HG02642 (cell line): Measurements from ENCODE around the gene PDZD4.
"Not testable (repeated sequence)": the region's sequence is repeated elsewhere in the genome, so short reads cannot be mapped to it uniquely, and the experiment has no call there.

ENCODE experiments used
- ATAC-seq: cut with Tn5 transposase; IDR thresholded peaks from one replicate; pipeline ENCODE4 v1.9.1; 2021; ENCODE audit warnings: mild to moderate bottlenecking; ENCODE audit not compliant: unreplicated experiment, poor library complexity

PDZD4 gene

DNA sequence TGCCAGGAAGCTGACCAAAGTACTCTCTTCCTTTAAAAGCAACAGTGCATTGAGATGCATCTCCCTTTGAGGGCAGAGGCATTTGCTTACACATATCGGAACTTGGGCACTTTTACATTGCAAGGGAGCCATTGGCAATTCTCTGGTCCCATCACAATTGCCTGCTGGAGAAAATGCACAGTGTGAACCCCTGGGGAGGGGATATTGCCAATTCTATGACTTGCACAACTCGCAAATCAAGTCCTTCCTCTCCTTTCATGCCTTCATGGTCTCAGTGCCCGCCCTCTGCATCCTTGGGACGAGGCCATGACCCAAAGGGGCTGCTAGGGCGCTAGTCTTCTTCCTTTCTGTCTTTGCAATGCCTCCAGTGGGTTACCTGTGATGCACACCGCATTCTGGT, 14.9 kb upstream of the PDZD4 start:
- no peak for ATAC-seq

DNA sequence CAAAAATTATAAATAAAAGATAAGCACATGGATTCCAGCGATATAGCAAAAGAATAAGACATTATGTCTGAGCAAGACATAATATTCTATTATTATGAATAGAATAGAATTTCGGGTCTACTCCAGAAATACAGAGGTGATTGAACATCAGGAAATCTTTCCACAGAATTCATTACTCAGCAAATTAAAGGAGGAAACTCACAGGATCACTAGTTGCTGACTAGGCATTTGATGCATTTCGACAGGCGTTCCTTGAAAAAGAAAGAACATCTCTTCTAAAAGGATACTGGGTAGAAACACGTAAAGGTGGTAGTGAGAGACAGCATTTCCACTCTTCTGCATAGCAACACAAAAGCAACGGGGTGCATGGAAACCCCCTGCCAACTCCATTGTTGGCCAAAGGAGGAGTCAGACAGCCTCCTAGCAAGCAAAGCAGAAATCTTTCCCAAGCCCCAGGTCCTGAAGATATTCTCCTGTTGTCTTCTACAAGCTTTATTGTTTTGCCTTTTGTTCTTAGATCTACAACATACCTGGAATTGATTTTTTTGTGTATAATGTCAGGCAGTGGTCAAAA, 14.3 kb upstream of the PDZD4 start:
- no peak for ATAC-seq

DNA sequence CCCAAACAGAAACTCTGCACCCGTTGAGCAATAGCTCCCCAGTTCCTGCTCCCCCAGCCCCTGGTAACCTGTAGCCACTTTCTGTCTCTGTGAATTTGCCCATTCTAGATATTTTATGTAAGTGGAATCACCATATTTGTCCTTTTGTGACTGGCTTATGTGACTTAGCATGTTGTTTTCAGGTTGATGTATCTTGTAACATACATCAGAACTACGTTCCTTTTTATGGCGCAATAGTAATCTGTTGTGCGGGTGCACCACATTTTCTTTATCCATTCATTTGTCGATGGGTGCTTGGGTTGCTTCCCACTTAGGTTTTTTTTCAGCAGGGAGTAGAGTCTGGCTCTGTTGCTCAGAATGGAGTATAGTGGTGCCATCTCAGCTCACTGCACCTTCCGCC, 6.6 kb upstream of the PDZD4 start:
- ATAC-seq = no peak

DNA sequence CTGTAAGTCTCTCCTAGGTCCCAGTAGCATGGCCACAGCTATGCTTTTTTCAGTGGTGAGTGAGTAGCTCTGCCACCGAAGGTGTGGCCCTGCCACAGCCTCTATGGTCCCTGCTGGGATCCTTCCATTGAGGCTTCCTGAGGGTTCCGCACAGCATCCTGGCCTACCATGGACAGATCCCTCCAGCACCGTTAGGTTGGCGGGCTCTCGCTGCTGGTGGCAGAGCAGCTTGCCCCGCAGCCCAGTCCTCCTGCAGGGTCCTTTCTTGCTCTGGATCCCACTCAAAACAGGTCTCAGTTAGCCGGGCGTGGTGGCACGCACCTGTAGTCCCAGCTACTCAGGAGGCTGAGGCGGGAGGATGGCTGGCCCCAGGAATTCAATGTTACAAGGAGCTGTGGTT, 2.4 kb upstream of the PDZD4 start:
- ATAC-seq = no peak

DNA sequence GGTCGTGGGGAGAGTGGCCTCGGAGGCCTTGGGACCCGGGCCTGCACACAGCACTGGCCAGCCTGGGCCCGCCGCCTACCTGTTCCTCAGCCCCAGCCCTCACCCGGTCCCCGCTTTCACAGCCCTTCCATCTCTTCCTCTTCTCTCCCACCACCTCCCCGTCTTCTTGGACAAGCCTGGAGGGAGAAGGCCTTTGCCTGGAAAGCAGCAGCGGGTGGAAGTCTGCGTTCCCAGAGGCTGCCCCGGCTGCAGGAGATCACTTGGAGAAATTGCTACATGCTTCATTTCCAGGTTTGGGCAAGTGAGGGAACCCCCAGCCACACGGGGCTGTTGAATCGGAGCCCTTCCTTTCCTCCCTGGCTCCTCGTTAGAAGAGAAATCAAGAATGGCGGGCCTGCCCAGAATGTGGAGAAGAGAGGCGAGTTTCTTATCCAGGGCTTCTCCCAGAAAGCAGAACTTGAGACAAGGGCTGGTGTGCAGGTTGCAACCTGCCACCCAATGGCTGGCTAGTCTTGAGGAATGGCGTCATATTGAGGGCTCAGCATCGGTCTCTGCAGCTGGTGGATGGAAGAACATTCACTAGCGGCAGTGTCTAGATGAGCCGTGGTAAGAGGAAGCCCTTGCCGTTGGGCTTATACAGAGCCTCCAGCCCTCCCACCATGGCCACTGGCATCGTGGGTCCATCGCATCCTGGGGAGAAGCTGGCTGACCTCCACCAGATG, 1.2 kb upstream of the PDZD4 start:
- ATAC-seq = no peak

DNA sequence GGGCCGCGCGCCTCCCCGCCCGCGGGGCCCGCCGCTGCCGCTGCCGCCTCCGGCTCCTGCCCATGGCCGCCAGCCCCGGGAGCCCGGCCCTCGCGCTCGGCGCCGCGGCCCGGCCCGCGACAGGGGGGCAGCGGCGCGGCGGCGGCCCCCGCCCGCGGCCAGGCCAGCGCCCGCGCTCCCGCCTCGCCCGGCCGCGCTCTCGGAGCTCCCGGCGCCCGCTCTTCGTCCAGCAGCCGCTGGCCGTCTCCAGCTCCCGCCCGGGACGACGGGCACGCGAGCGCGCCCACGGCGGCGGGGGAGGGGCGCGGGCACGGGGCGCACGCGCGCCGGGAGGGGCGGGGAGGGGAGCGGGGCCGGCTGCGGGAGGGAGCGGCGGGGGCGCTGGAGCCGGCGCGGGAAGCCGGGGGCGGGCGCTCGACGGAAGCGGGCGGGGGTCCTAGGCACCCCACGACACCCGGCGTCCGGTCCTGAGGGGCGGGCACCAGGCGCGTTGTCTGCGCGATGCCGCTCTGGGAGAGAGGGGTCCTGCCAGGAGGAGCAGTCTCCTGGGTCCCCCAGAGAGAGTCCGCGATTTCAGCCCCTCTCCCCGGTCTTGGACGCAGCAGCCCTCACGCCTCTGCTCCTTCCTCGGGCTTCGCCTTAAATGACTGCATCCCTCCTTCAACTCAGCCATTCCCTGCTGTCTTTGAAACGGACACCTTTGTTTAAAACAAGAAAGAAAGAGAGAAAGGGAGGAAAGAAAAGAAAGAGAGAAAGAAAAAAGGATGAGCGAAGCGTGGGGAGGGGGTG, 490 bp upstream of the PDZD4 start:
- no peak for ATAC-seq

DNA sequence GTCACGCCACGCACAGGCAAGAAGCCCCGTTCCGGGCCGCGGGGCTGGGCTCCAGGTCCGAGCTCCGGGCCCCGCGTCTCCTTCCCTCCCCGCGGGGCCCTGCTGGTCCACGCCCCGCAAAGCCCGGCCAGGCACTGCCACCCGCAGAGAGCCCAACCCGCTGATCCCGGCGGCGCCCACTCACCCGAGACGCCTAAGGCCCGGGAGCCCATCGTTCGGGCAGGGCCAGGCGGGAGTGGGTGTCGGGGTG, 870 bp downstream of the PDZD4 start:
- ATAC-seq = no peak

DNA sequence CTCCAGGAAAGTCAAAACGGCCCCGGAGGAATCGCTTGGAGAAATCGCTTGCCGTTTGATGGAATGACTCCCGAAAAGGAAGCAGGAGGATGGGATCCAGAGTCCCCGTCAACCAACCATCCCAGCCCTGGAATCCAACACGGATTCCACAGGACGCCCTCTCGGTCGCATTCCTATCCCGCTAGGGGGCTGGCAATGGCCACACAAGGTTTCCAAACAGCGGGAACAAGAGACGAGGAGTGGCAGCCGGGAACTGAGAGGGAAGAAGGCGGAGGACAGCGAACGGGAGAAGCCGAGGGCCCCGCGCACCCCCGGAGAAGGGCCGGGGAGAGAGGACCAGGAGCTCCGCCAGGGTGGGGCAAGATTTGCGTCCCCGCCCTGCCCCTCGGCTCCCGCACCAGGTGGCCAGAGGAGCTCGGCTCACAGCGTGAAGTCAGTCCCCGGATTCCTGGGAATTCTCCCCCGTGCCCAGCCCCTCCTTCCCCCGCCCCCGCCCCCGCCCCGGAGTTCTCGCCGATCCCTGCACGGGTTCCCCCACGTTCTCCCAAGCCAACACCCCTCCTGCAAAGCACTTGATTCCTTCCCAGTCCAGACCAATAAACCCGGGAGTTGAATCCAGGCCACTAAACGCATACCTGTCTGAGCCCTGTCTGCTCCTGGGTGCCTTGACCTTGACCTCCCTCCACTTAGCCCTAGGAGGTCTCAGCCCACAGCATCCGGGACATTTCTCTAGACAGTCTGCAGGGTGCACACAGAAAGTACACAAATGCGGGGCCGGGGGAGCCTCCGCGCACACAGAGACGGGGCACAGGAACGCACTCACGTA, 1.4 kb downstream of the PDZD4 start:
- no peak for ATAC-seq

DNA sequence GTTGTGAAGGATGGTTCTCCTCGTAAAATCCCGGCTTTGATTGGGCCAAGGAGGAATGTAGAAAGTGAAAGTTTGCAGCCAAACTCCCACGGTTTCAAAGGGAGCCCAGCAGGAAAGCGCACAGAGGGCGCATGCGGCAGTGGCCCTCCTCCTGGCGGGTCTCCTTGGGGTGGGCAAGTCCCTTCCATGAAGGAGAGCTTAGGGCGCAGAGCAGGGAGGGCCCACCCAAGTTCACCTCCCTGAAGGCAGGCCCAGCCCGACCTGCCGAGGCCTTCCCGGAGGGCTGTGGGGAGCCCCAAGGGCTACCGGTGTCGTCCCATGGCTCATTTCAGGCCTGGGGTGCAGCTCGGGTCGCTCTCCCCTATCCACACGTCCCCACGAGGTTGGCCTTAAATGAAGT, 2.0 kb downstream of the PDZD4 start:
- ATAC-seq = no peak

DNA sequence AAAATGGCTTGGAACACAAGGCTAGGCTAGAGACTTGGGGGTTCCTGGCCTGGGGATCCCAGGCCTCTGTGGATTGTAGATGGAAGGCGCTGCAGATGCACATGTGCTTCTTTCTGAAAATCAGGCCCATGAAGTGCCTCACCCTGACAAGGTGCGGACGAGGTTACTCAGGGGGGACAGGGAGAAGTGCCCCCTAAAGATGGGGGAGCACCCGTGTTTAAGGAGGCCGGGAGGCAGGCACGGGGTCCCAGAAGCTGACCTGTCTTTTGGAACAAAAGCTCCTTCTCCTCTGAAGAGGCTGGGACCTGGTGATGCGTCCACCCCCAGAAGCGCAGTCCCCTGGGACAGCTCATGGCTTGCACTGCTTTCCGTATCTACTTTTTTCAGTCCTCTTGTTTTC, 2.4 kb downstream of the PDZD4 start:
- ATAC-seq = no peak

DNA sequence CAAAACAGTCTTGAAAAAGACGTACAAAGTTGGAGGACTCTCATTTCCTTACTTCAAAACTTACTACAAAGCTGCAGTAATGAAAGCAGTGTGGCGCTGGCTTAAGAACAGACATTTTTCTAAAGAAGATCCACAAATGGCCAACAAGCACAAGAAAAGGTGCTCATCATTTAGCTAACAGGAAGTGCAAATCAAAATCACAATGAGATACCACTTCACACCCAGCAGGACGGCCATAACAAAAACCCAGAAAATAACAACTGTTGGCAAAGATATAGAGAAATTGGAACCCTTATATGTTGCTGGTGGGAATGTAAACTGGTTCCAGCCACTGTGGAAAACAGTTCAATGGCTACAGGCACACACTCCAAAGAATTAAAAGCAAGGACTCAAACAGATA, 3.3 kb downstream of the PDZD4 start:
- no peak for ATAC-seq

DNA sequence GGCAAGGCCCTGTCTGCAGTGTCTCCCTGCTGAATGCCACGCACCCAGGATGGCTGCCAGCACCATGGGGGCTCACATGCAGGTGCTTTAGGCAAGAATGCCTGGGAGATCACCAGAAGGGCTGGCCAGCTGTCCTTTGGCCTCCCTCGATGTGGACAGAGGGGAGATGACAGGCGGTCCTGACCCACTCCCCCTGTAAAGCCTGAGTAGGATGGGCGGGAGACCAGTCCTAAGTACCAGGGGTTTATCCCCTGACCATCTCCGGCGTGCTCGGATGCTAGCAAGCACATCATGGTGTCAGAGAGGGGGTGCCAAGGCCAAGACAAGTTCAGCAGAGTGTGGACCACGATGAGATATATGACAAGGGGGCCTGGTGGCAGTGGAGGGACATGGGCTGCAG, 5.3 kb downstream of the PDZD4 start:
- ATAC-seq = no peak

DNA sequence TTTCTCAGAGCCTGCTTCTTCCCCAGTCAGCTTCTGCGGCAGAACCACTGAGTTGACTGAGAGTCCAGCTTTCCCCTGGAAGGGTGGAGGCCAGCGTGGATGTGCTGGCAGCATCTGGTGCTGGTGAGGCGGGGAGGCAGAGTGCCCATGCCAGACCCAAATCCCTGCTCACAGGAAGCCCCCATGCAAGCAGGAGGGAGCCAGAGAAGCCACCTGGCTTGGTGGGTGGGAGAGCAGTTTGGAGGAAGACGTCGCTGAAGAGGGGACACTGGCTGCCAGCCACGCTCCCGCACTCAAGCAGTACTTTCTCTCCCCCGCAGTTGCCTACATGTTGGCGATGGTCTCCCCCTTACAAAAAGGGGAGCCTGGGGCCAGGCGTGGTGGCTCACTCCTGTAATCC, 6.0 kb downstream of the PDZD4 start:
- no peak for ATAC-seq

DNA sequence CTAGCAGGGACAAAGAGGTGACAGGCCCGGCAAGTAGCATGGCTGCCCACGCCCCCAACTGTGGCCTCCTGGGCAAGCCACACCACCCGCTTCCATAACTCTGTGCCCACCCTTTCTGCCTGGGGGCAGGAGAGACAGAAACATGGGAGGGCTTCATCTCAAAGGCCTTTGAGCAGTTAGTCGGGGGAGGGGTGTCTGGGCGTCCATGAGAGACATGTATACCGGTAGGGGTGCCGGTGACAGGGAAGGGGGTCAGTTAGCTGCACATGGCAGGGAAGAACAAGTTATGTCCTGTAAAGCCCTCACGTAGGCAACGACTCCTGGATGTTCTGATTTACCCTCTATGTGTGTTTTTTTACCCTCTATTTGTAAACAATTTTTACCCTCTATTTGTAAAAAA, 9.3 kb downstream of the PDZD4 start:
- ATAC-seq = no peak

DNA sequence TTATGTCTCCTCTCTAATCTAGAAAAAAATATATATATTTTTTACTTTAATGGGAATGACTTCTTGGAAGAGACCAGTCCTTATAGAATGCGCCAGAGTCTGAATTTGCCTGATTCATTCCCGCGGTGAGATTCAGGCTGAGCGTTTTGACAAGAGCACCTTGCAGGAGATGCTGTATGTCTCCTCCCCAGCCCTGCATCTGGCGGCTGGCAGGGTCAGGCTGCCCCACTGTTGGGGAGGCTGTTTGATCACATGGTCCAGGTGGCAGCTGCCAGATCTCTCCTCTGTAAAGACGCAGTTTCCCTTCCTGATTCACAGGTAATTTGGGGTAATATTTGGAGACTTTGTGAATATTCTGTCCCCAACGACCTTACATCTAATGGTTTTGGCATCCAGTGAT, 9.7 kb downstream of the PDZD4 start:
- no peak for ATAC-seq

DNA sequence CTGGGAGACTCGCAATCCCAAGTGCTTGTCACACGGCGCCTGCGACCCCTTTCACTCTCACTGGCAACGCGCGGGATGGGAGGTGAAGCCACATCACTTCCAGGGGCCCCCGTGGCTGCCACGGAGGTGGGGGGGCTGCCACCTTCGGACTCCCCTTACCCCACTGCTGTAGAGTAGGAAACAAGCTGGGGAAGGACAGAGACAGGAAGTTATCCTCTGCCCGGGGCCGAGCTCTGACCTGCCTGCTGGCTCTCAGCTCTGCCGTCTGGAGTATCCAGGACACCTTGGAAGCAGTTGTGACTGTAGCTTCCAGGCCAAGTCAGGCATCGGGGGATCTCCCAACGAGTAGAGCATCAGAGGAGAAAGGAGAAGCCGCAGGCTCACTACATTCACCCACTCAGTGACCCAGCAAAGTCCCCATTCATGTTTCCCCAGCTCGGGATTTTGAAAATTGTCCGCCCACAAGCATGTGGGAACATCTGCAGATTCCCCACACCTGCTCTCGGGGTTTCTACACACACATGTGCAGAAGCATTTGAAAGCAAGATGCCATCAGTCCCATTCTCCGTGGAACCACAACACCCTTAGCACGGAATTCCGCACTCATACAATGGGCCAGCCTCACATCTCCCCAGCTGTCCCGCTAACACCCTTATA, 10.8 kb downstream of the PDZD4 start:
- no peak for ATAC-seq

DNA sequence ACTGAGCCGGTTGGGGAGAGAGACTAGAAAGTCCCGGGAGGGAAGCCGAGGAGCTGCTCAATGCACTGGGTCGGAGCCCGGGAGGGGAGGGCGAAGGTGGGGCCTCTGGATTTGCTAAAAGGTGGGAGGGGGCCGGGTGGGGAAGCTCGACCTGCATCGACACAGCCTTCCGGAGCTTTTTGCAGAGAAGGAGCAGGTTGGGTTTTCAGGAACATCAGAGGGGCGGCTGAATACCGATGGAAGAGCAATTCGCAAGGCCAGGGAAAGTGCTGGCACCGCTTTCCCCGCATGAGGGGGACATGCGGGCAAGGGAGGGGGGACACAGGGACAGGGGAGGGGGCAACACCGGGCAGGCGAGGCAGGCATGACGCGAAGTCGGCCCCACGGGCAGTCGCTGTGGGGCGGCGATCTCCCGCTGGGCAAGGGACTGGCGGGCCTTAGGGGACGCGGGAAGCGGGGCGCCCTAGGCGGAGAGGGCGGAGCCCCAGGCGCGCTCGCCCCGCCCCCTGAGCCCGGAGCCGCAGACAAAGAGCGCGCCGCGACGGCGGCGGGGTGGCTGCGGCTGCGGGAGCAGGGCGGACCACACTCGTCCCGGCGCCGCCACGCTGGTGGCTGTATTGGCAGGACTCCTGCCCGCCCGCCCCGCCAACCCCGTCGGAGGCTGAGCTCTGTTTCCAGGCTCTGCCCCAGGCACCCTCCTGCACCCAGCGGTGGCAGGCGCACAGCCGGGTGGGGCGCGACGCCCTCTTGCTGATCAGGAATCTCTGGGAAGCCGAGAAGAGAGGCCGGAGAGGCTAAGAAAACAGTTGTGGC, 11.6 kb downstream of the PDZD4 start:
- no peak for ATAC-seq

DNA sequence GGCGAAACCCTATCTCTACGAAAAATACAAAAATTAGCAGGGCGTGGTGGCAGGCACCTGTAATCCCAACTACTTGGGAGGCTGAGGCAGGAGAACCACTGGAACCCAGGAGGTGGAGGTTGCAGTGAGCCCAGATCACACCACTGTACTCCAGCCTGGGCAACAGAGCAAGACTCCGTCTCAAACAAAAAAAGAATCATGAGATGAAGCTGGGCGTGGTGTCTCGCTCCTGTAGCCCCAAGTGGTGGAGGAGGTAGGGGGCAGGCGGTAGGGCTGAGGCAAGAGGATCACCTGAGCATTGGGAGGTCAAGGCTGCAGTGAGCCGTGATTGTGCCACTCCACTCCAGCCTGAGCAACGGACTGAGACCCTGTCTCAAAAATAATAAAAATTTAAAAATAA, 12.3 kb downstream of the PDZD4 start:
- not testable (repeated sequence) for ATAC-seq

DNA sequence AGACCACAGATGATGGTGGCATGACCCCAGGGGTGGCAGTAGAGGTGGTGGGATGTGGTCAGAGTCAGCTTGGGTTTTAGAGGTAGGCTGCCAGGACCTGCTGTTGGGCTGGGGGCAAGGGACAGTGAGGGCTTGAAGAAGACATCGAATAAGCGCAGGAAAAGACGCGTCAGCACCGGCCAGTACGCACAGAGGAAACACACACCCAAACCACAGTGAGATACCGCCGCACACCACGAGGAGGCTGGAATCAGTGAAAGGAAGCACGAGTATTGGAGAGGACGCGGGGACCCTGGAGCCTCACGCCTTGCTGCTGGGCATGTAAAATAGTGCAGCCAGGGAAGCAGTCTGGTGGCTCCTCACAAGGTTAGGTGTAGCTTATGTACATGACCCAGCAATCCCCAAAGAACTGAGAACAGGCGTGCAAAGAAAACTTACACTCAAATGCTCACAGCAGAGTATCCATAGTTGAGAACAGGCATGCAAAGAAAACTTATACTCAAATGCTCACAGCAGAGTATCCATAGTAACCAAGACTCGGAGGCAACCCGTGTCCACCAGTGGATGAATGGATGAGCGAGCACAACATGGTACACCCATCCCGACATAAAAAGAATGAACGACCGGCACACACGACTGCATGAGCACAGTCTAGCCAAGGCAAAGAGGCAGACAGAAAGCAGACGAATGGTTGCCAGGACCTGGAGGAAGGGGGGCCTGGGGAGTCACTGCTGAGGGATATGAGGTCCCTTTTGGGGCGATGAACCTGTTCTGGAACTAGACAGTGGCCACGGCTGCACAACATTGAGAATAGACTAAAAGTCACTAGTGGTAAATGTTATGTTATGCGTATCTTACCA, 13.3 kb downstream of the PDZD4 start:
- ATAC-seq = no peak
